ENCODE results near the gene NFATC3. TPM values are rescaled to one million over a fixed set of nuclear protein-coding genes. Genes with fewer than 3 reads are reported as not detected.

The NFATC3 gene
- total RNA-seq, 4 donors from 2014 or later = 67.7 to 107 (median 71.7) TPM

GRCh38 chr16:68083861-68084503 is 1.2 kb upstream of the NFATC3 start:
- peak overlapping the region; percentile 90 to 95 (median 95) for H3K27ac ChIP-seq
- H3K4me1 ChIP-seq = peaks cover 55 to 75% of the 10 kb centered on the region in 2 donors
- intact Hi-C loops (cut with DNase I) = no loop called here
- no peaks in the 10 kb centered on the region for H3K36me3 ChIP-seq
- no peak overlapping the region for H3K4me3 ChIP-seq (replicated peaks in 1 of 3)
- no peaks in the 10 kb centered on the region for H3K27me3 ChIP-seq
- TF ChIP-seq, protein P1, sequence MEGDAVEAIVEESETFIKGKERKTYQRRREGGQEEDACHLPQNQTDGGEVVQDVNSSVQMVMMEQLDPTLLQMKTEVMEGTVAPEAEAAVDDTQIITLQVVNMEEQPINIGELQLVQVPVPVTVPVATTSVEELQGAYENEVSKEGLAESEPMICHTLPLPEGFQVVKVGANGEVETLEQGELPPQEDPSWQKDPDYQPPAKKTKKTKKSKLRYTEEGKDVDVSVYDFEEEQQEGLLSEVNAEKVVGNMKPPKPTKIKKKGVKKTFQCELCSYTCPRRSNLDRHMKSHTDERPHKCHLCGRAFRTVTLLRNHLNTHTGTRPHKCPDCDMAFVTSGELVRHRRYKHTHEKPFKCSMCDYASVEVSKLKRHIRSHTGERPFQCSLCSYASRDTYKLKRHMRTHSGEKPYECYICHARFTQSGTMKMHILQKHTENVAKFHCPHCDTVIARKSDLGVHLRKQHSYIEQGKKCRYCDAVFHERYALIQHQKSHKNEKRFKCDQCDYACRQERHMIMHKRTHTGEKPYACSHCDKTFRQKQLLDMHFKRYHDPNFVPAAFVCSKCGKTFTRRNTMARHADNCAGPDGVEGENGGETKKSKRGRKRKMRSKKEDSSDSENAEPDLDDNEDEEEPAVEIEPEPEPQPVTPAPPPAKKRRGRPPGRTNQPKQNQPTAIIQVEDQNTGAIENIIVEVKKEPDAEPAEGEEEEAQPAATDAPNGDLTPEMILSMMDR (IDR thresholded peaks at IDR 0.05) = no peak
- TF ChIP-seq POLR2A (IDR thresholded peaks at IDR 0.05) = no peak
- no peaks in the 10 kb centered on the region for H3K9me3 ChIP-seq
- no peak for DNase-seq
- 59 to 62% methylated on average over 21 of the region's 21 CpGs for WGBS, 2 donors

GRCh38 chr16:68084504-68085258 is 489 bp upstream of the NFATC3 start:
- Histone ChIP-seq H3K9me3 (no peaks in the 10 kb centered on the region), H3K4me3 (replicated peaks in 1 of 3) (peak overlapping the region in 2 of 3 donors; percentile 7 to 16), H3K36me3 (no peaks in the 10 kb centered on the region), H3K27ac (peak overlapping the region; percentile 90 to 95 (median 95)), H3K27me3 (no peaks in the 10 kb centered on the region), H3K4me1 (peaks cover 56 to 68% of the 10 kb centered on the region in 2 donors)
- peak in 1 of 2 donors; percentile 61 for TF ChIP-seq POLR2A (IDR thresholded peaks at IDR 0.05)
- TF ChIP-seq, protein P1 (IDR thresholded peaks at IDR 0.05) = peak in 2 of 6 experiments; percentile 5 to 21
- peak; percentile 82 to 86 for DNase-seq
- WGBS, 2 donors = 4 to 15% methylated on average over 10 to 12 of the region's 45 CpGs
- intact Hi-C loops (cut with DNase I) = no loop called here

GRCh38 chr16:68086336-68086841 is 1.2 kb downstream of the NFATC3 start:
- no peaks in the 10 kb centered on the region for H3K36me3 ChIP-seq
- H3K27me3 ChIP-seq = no peaks in the 10 kb centered on the region
- H3K4me3 ChIP-seq (replicated peaks in 1 of 3) = peak overlapping the region in 2 of 3 donors; percentile 54 to 96
- H3K9me3 ChIP-seq = no peaks in the 10 kb centered on the region
- peak overlapping the region; percentile 73 to 96 (median 94) for H3K27ac ChIP-seq
- WGBS, 2 donors = 0% methylated on average over 6 of the region's 6 CpGs
- no peak for DNase-seq
- intact Hi-C loops (cut with DNase I) = no loop called here
- TF ChIP-seq POLR2A (IDR thresholded peaks at IDR 0.05) = no peak
- TF ChIP-seq, protein P1 (IDR thresholded peaks at IDR 0.05) = no peak
- H3K4me1 ChIP-seq = peaks cover 59% of the 10 kb centered on the region in 2 donors

GRCh38 chr16:68086860-68087268 is 1.7 kb downstream of the NFATC3 start:
- H3K27ac ChIP-seq = peak overlapping the region; percentile 73 to 96 (median 94)
- H3K9me3 ChIP-seq = no peaks in the 10 kb centered on the region
- H3K27me3 ChIP-seq = no peaks in the 10 kb centered on the region
- 8 to 11% methylated on average over 6 of the region's 6 CpGs for WGBS, 2 donors
- intact Hi-C loops (cut with DNase I) = no loop called here
- DNase-seq = no peak
- H3K36me3 ChIP-seq = no peaks in the 10 kb centered on the region
- H3K4me1 ChIP-seq = peaks cover 59% of the 10 kb centered on the region in 2 donors
- peak overlapping the region in 2 of 3 donors; percentile 54 to 96 for H3K4me3 ChIP-seq (replicated peaks in 1 of 3)
- TF ChIP-seq, protein P1 (IDR thresholded peaks at IDR 0.05) = no peak
- no peak for TF ChIP-seq POLR2A (IDR thresholded peaks at IDR 0.05)
